ENCODE results near the gene FOXN1. TPM values are rescaled to one million over a fixed set of nuclear protein-coding genes. Genes with fewer than 3 reads are reported as not detected.

FOXN1 gene
- total and polyA plus RNA-seq, 2 donors (not counting 1 experiment from before 2014, with no cell fraction given), result not detected

- Histone ChIP-seq H3K4me2 (ENCODE audit: extremely low read depth, insufficient read depth, low read length) (no peak overlapping the region), H2AFZ (ENCODE audit: low read length) (no peak overlapping the region), H3K4me1 (ENCODE audit: control insufficient read depth, extremely low read depth, insufficient read depth, low read length) (no peaks in the 10 kb centered on the region), H3K27me3 (ENCODE audit: control insufficient read depth, insufficient read depth, low read length) (no peaks in the 10 kb centered on the region), H3K9ac (ENCODE audit: insufficient read depth, low read length) (no peak overlapping the region), H3K9me3 (ENCODE audit: control insufficient read depth, insufficient read depth, low read depth, low read length) (no peaks in the 10 kb centered on the region), H3K27ac (ENCODE audit: insufficient read depth, low read length) (no peak overlapping the region), H4K20me1 (ENCODE audit: control insufficient read depth, extremely low read depth, insufficient read depth, low read length) (no peaks in the 10 kb centered on the region), H3K36me3 (ENCODE audit: control insufficient read depth, insufficient read depth, low read length) (peaks cover 3% of the 10 kb centered on the region), H3K4me3 (replicated peaks in 1 of 4; ENCODE audit: control extremely low read depth in 1 of 4, insufficient read depth in 1 of 4, low read depth in 3 of 4, low read length in 4 of 4) (no peak overlapping the region), H3K79me2 (ENCODE audit: control insufficient read depth, insufficient read depth, low read length) (no peaks in the 10 kb centered on the region)
- no peak for TF ChIP-seq EZH2 (IDR thresholded peaks at IDR 0.05; ENCODE audit: low read length, missing control alignments)
- TF ChIP-seq, protein P1, sequence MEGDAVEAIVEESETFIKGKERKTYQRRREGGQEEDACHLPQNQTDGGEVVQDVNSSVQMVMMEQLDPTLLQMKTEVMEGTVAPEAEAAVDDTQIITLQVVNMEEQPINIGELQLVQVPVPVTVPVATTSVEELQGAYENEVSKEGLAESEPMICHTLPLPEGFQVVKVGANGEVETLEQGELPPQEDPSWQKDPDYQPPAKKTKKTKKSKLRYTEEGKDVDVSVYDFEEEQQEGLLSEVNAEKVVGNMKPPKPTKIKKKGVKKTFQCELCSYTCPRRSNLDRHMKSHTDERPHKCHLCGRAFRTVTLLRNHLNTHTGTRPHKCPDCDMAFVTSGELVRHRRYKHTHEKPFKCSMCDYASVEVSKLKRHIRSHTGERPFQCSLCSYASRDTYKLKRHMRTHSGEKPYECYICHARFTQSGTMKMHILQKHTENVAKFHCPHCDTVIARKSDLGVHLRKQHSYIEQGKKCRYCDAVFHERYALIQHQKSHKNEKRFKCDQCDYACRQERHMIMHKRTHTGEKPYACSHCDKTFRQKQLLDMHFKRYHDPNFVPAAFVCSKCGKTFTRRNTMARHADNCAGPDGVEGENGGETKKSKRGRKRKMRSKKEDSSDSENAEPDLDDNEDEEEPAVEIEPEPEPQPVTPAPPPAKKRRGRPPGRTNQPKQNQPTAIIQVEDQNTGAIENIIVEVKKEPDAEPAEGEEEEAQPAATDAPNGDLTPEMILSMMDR (conservative IDR thresholded peaks at IDR 0.05 in 1 of 2, IDR thresholded peaks at IDR 0.05 in 1 of 2; ENCODE audit: low read depth in 1 of 2, low read length in 2 of 2), result no peak
- no peak for DNase-seq (ENCODE audit: low read depth in 2 of 2)
Measured at GRCh38 chr17:28547096-28547622, 41.0 kb downstream of the FOXN1 start.

GRCh38 chr17:28547623-28548416, 41.7 kb downstream of the FOXN1 start:
- Histone ChIP-seq H3K9ac (ENCODE audit: insufficient read depth, low read length) (no peak overlapping the region), H3K27ac (ENCODE audit: insufficient read depth, low read length) (no peak overlapping the region), H3K4me2 (ENCODE audit: extremely low read depth, insufficient read depth, low read length) (no peak overlapping the region), H3K4me3 (replicated peaks in 1 of 4; ENCODE audit: control extremely low read depth in 1 of 4, insufficient read depth in 1 of 4, low read depth in 3 of 4, low read length in 4 of 4) (no peak overlapping the region), H3K79me2 (ENCODE audit: control insufficient read depth, insufficient read depth, low read length) (no peaks in the 10 kb centered on the region), H3K27me3 (ENCODE audit: control insufficient read depth, insufficient read depth, low read length) (no peaks in the 10 kb centered on the region), H3K4me1 (ENCODE audit: control insufficient read depth, extremely low read depth, insufficient read depth, low read length) (peaks cover 2% of the 10 kb centered on the region), H2AFZ (ENCODE audit: low read length) (no peak overlapping the region), H4K20me1 (ENCODE audit: control insufficient read depth, extremely low read depth, insufficient read depth, low read length) (no peaks in the 10 kb centered on the region), H3K9me3 (ENCODE audit: control insufficient read depth, insufficient read depth, low read depth, low read length) (no peaks in the 10 kb centered on the region), H3K36me3 (ENCODE audit: control insufficient read depth, insufficient read depth, low read length) (peaks cover 3% of the 10 kb centered on the region)
- TF ChIP-seq, protein P1 (conservative IDR thresholded peaks at IDR 0.05 in 1 of 2, IDR thresholded peaks at IDR 0.05 in 1 of 2; ENCODE audit: low read depth in 1 of 2, low read length in 2 of 2), result peak; percentile 76 to 96
- TF ChIP-seq EZH2 (IDR thresholded peaks at IDR 0.05; ENCODE audit: low read length, missing control alignments), result no peak
- DNase-seq (ENCODE audit: low read depth in 2 of 2), result peak; percentile 40 to 69

DNA sequence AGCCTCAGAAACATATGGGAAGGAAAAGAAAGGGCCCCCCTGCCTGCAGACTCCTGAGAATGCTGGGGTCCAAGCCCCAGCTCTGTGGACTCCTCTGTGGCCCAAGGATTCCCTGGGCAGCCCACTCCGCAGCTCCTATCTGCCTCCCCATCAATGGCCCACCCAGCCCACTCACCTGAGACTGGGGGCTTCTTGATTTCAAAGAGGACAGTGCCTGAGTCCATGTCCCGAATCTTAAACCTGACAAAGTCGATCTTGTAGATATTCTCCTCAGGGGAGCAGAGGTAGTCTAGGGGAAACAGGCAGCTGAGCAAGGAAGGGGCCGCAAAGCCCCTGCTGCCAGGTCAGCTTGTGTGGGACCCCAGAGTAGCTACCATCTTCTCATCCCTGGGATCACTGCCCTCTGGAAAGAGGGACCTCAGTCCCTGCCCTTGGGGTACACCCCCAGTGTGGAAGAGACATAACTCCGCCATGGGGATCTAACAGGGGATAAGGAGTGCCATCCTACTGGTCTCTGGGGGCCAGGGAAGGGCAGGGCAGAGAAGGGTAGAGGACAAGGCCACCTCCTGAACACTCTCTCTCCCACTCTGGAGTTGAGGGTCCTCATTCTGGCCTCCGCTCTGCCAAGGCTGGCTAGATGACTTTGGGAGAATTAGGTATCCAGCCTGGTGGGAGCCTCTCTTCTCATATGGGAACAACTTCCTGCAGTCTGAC, 42.4 kb downstream of the FOXN1 start:
- H2AFZ ChIP-seq (ENCODE audit: low read length), result no peak overlapping the region
- TF ChIP-seq, protein P1 (conservative IDR thresholded peaks at IDR 0.05 in 1 of 2, IDR thresholded peaks at IDR 0.05 in 1 of 2; ENCODE audit: low read depth in 1 of 2, low read length in 2 of 2), result no peak
- no peak for TF ChIP-seq EZH2 (IDR thresholded peaks at IDR 0.05; ENCODE audit: low read length, missing control alignments)
- no peak overlapping the region for H3K9ac ChIP-seq (ENCODE audit: insufficient read depth, low read length)
- H3K4me2 ChIP-seq (ENCODE audit: extremely low read depth, insufficient read depth, low read length), result no peak overlapping the region
- H3K4me3 ChIP-seq (replicated peaks in 1 of 4; ENCODE audit: control extremely low read depth in 1 of 4, insufficient read depth in 1 of 4, low read depth in 3 of 4, low read length in 4 of 4), result no peak overlapping the region
- no peaks in the 10 kb centered on the region for H3K27me3 ChIP-seq (ENCODE audit: control insufficient read depth, insufficient read depth, low read length)
- no peaks in the 10 kb centered on the region for H4K20me1 ChIP-seq (ENCODE audit: control insufficient read depth, extremely low read depth, insufficient read depth, low read length)
- peaks cover 3% of the 10 kb centered on the region for H3K4me1 ChIP-seq (ENCODE audit: control insufficient read depth, extremely low read depth, insufficient read depth, low read length)
- no peaks in the 10 kb centered on the region for H3K79me2 ChIP-seq (ENCODE audit: control insufficient read depth, insufficient read depth, low read length)
- no peak for DNase-seq (ENCODE audit: low read depth in 2 of 2)
- no peak overlapping the region for H3K27ac ChIP-seq (ENCODE audit: insufficient read depth, low read length)
- H3K36me3 ChIP-seq (ENCODE audit: control insufficient read depth, insufficient read depth, low read length), result peaks cover 4% of the 10 kb centered on the region
- H3K9me3 ChIP-seq (ENCODE audit: control insufficient read depth, insufficient read depth, low read depth, low read length), result no peaks in the 10 kb centered on the region

Data from fibroblast of lung (primary cell).